HG03575 (cell line): ENCODE measurements around the gene FLNA.

ENCODE experiments used
- ATAC-seq: cut with Tn5 transposase; IDR thresholded peaks from one replicate; pipeline ENCODE4 v1.9.1; 2021; ENCODE audit not compliant: unreplicated experiment, insufficient number of reproducible peaks, low FRiP score; ENCODE audit errors: extremely low read depth

Gene FLNA

DNA sequence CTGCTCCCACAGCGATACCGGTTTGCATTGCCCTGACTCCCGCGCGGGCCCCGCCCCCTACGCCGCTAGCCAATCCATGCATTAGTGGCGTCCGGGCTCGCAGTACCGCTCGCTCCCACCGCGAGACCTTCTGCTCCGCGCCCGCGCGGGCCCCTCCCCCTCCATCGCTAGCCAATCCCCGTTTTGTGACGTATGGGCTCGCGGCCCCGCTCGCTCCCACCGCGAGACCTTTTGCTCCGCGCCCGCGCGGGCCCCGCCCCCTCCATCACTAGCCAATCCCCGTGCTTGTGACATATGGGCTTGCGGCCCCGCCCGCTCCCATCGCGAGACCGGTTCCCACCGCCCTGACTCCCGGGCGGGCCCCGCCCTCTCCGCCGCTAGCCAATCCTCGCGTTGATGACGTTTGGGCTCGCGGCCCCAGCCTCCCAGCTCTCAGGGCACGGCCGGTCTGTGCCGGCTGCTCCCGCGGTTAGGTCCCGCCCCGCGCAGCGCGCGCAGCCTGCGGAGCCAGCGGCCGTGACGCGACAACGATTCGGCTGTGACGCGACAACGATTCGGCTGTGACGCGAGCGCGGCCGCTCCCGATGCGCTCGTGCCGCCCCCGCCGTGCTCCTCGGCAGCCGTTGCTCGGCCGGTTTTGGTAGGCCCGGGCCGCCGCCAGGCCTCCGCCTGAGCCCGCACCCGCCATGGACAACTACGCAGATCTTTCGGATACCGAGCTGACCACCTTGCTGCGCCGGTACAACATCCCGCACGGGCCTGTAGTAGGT lies 4.5 kb upstream of the FLNA start, which contains the start of gene EMD:
Gene EMD, plus strand, starts transcription at position 497 of the 770 bp plus-strand sequence. Its CDS starts 190 bp downstream, at position 687.
- ATAC-seq = peak; percentile 64

DNA sequence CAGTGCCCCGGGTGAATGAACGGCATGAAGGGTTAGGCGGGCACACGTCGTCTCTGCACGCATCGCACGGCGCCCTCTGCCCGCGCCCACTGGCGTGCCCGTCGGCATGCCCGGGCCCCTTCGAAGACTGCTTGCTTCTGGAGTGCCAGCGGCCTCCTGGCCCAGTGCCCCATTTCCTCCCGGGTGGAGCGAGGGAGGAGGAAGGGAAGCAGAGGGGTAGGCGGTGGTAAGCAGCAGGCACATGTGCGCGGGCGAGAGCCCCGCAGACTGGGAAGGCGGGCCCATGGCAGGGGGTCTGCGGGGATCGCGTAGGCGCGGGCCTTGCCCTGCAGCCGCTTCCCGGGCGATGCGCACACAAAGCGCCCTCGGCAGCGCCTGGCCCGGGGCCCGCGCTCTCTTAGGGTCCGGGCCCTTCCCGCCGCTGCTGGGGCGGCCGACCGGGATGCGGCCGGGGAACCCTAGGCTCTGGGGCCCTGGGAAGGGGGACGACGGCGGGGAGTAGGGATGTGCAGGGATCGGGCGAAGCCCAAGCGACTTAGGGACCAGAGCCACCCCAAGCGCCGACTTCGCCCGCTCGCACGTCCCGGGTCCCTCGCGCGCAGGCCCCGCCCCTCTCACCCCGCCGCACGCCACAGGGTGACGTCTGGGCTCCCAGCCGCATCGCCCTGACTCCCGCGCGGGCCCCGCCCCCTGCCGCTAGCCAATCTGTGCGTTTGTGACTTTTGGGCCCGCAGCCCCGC lies 3.8 kb upstream of the FLNA start:
- no peak for ATAC-seq

DNA sequence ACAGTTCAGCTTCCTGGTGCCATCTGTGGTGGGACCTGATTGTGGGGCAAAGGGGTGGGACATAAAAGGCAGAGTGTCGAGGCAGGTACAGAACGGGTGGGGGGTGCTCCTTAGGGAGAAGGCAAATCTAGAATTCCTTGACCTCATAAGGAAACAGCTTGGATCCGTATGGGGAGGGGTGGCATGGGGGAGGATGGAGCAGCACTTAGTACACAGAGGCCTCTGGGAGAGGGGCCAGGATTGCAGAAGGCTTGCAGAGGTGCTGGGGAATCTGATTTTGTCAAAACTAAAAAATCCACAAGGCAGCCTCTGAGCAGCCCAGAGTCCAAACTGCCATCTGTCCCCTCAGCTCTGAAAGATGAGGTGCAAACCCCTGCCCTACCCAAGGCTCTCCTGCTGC lies 2.3 kb upstream of the FLNA start:
- ATAC-seq = no peak

GRCh38 chrX:154375156-154375504 lies 696 bp upstream of the FLNA start:
- no peak for ATAC-seq

DNA sequence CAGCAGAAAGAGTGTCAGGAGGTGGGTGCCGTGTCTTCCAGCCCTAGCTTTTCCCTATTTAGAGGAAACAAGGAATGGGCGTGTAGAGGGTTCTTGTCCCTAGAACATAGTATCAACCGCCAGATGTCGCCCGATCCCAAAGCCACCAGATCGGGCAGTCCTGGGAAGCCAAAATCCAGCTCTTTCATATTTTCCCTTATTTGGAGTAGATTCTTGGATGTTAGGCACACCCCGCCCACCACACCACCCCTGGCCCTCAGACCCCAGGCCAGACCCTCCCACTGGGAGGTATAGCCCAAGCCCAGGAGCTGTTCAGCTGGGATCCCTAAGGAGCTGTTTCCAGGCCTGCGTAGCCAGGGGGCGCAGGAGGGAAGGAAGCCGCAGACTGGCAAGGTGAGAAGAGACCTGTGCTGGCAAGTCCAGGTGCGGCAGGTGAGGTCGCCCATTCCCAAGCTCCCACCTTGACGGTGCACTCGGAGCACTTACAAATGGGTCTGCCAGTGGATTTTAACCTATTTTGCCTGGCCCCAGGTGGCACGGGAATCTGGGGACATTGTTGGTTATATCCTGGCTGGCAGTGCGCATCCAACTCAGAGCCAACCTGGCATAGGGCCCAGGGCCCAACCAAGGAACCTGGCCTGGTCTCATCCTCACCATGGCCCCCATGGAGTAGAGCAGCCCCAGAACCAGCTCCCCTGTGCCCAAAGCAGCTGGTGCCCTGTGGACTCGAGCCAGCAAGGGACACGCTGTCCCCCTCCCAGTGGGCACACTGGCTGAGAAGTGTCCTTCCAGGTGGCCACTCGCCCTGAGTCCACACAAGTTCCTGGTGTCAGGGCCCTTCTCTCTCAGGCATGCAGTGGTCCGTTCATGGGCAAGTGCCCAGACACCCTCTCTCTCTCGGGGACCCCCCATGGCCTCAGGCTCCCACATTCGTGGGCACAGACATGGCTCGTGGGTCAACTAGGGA lies 811 bp downstream of the FLNA start:
- ATAC-seq = no peak

- no peak for ATAC-seq
Observed at GRCh38 chrX:154372612-154373022, 1.8 kb downstream of the FLNA start.

DNA sequence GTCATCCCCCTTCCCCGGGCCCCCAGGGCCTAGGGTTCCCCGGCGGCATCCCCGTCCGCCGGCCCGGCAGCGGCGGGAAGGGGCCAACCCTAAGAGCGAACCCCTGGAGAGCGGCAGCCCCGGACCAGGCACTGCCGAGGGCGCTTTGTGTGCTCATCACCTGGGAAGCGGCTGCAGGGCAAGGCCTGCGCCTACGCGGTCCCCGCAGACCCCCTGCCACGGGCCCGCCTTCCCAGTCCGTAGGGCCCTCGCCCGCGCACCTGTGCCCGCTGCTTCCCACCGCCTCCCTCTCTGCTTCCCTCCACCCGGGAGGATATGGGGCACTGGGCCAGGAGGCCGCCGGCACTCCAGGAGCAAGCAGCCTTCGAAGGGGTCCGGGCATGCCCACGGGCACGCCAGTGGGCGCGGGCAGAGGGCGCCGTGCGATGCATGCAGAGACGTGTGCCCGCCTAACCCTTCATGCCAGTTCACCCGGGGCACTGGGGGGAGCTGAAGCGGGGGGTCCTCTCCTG lies 2.6 kb downstream of the FLNA start:
- no peak for ATAC-seq

- ATAC-seq = no peak
Observed at GRCh38 chrX:154371017-154371788, 3.2 kb downstream of the FLNA start.

GRCh38 chrX:154370300-154371016 lies 4.0 kb downstream of the FLNA start:
- no peak for ATAC-seq

DNA sequence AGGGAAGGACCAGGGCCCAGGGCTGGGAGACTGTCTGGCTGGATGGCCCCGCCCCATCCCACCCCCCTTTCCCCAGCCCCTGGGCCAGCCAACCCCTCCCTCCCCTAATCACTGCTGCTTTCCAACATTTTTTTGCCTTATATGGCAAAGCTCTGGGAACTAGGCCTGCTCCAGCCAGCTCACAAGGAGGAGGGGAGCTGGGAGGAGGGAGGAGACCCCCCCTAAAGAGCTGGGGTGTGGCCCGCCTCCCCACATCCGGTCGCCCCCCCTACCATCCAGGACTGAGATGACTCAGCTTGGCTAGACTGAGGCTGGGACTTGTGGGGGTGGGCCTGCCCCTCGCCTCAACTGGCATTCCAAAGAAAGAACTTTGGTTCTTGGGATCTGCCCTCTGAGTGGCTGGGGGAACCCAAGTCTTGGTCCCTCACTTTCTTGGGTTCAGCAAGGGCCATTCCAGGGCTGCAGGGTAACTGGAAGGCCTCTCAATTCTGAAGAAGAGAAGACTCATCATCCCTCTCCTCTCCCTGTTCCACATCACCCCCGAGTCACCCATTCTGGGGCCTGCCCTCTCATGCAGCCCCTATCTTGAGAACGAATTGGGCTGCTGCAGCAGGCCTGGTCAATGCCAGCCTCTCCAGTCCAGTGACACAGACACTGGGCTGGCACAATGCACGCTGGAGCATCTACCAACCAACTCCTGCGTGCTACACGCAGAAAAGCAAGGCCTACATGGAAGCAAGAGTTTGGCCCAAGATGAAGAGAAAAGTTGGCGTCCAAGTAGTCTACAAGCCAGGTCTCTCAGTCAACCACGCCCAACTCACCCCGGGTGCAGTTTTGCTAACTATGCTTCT lies 4.8 kb downstream of the FLNA start:
- ATAC-seq = no peak

DNA sequence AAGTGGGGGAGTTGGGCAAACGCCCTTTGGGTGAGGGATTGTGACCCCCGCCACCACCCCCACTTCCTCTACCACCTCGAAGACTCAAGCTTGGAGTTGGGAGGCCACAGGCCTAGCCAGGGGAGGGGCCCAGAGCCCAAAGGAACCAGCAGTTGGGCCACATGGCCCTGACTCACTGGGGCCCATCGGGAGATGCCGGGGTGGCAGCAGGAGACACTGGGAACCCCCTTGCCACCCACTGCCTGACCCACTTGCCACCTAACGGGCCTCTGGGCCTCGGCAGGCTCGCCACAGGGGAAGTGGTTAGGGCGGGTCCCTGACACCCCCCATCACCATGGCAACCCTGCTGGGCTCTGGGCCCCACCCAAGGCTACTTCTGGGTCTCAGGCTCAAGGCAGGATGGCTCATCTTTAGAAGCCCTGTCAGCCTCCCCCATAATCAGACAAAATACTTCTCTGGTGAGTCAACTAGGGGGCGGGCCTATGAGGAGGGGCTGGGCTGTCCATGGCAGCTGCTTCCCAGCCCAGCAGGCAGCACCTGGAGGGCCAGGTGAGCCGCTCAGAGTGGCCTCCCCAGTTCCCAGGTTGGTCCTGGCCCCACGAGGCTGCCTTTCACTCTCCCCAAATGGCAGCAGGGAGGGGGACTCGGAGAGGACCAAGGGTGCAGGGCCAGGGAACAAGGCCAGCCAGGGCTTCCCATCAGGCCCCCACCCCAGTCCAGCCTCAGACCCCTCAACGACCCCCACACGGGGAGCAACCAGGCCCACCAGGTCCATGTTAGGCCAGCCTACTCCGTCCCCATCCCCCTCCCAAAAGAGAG lies 5.6 kb downstream of the FLNA start:
- ATAC-seq = no peak

- ATAC-seq = no peak
Observed at GRCh38 chrX:154367474-154368308, 6.7 kb downstream of the FLNA start.

GRCh38 chrX:154366666-154367055 lies 7.8 kb downstream of the FLNA start:
- no peak for ATAC-seq

DNA sequence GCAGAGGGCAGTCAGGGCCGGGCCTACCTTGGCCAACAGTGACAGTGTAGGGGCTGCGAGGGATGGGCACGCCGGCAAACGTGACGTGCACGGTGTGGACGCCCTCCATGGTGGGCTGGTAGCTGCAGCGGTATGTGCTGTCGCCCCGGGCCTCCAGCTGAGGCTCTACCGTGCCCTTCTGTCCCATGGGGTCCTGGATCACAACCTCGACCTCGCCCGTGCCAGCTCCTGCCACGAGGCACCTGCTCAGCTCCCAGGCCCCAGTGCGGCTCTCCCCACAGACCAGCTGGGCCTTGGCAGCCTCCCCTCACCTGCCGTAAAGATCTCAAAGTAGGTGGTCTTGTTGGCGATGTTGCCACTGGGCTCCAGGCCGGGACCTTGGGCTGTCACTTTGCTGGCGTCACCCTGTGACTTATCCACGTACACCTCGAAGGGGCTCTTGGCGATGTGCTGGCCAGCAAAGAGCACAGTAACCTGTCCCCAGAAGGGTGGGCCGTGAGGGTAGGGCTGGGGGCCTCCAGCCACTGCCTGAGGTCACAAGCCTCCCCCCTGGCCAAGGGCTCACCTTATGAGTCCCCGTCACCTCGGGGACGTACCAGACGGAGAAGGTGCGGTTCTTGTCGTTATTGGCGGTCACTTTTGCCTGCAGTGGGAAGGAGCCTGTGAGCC lies 8.3 kb downstream of the FLNA start:
- no peak for ATAC-seq

GRCh38 chrX:154365052-154365600 lies 9.3 kb downstream of the FLNA start:
- ATAC-seq = no peak
